HFFc6 (cell line): Measurements from ENCODE around the gene ADCY2. TPM values are rescaled to one million over a fixed set of nuclear protein-coding genes. Genes with fewer than 3 reads are reported as not detected.

Experiments
- DNase-seq: peaks from one replicate; pipeline ENCODE4 v3.0.0-alpha.2; 2018
- H3K27ac Mint-ChIP-seq: 2 replicates; pipeline ENCODE4 v1.8.0; 2020; ENCODE audit warnings: mild to moderate bottlenecking, mixed read lengths
- H3K27me3 Mint-ChIP-seq: 2 replicates; pipeline ENCODE4 v1.8.0; 2021; ENCODE audit warnings: mild to moderate bottlenecking, moderate library complexity, mixed read lengths; ENCODE audit not compliant: insufficient read depth
- H3K36me3 Mint-ChIP-seq: 2 replicates; pipeline ENCODE4 v1.8.0; 2021; ENCODE audit warnings: low read depth, mixed read lengths
- H3K4me1 Mint-ChIP-seq: 2 replicates; pipeline ENCODE4 v1.8.0; 2020; ENCODE audit warnings: low read depth, mixed read lengths
- H3K4me3 Mint-ChIP-seq: 2 replicates; pipeline ENCODE4 v1.8.0; 2020; ENCODE audit warnings: mild to moderate bottlenecking, moderate library complexity, mixed read lengths
- H3K9me3 Mint-ChIP-seq: 2 replicates; pipeline ENCODE4 v1.8.0; 2020; ENCODE audit warnings: mild to moderate bottlenecking, mixed read lengths
- total RNA-seq, 6 experiments: library from RNA; stranded (reverse); fragmentation: NEBNext Ultra II Directional; extraction: Animal tissue kit (Norgen Biotek cat#: 25700); gene quantifications; 2 replicates in 1 of 6; 3 replicates in 5 of 6; pipeline ENCODE4 v1.2.3, GENCODE V29; 2021
- TF ChIP-seq, protein P1 (sequence below): fragments of 200-600 bp; sonication (generic); IDR thresholded peaks from 2 replicates; pipeline ENCODE4 v1.5.0; 2021; ENCODE audit warnings: antibody characterized with exemption, mild to moderate bottlenecking

Gene ADCY2
- total RNA-seq, 6 experiments from 2014 or later: not detected

GRCh38 chr5:7396713-7397454, 946 bp downstream of the ADCY2 start:
- Mint-ChIP-seq H3K4me3 (no peak overlapping the region), H3K36me3 (no peaks in the 10 kb centered on the region), H3K9me3 (peaks cover 4% of the 10 kb centered on the region; the same call in 1 of the 2 replicates), H3K27me3 (peaks cover 11% of the 10 kb centered on the region), H3K4me1 (no peaks in the 10 kb centered on the region), H3K27ac (no peak overlapping the region)
- TF ChIP-seq, protein P1, sequence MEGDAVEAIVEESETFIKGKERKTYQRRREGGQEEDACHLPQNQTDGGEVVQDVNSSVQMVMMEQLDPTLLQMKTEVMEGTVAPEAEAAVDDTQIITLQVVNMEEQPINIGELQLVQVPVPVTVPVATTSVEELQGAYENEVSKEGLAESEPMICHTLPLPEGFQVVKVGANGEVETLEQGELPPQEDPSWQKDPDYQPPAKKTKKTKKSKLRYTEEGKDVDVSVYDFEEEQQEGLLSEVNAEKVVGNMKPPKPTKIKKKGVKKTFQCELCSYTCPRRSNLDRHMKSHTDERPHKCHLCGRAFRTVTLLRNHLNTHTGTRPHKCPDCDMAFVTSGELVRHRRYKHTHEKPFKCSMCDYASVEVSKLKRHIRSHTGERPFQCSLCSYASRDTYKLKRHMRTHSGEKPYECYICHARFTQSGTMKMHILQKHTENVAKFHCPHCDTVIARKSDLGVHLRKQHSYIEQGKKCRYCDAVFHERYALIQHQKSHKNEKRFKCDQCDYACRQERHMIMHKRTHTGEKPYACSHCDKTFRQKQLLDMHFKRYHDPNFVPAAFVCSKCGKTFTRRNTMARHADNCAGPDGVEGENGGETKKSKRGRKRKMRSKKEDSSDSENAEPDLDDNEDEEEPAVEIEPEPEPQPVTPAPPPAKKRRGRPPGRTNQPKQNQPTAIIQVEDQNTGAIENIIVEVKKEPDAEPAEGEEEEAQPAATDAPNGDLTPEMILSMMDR: no peak
- no peak for DNase-seq

DNA sequence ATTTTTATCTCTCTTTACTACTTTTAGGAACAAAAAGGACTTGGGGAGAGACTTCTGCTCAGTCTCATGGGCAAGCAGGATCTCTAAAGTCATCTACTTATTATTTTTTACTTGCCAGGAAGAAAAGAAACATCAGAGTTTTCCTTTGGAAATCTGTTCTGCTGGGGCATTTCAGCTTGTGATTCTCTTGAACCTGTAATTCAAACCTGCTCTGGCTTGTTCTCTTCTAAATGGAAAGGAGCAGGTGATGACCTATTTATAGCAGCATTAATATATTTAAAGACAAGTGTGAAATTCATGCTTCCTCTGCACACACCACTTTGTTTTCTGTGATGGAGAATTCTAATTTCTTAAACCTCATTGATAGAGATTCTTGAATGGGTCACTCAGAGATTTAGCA, 2.0 kb downstream of the ADCY2 start:
- TF ChIP-seq, protein P1: no peak
- H3K36me3 Mint-ChIP-seq: no peaks in the 10 kb centered on the region
- no peak for DNase-seq
- H3K27me3 Mint-ChIP-seq: peaks cover 11% of the 10 kb centered on the region
- H3K9me3 Mint-ChIP-seq: peaks cover 4% of the 10 kb centered on the region; the same call in 1 of the 2 replicates
- H3K4me1 Mint-ChIP-seq: no peaks in the 10 kb centered on the region
- H3K27ac Mint-ChIP-seq: no peak overlapping the region
- no peak overlapping the region for H3K4me3 Mint-ChIP-seq

- H3K27ac Mint-ChIP-seq: no peak overlapping the region
- H3K9me3 Mint-ChIP-seq: peaks cover 4% of the 10 kb centered on the region; the same call in 1 of the 2 replicates
- no peaks in the 10 kb centered on the region for H3K36me3 Mint-ChIP-seq
- TF ChIP-seq, protein P1: no peak
- H3K27me3 Mint-ChIP-seq: peaks cover 11% of the 10 kb centered on the region
- DNase-seq: no peak
- H3K4me1 Mint-ChIP-seq: no peaks in the 10 kb centered on the region
- no peak overlapping the region for H3K4me3 Mint-ChIP-seq
These were observed 2.8 kb downstream of the ADCY2 start for GRCh38 chr5:7398596-7399280.

- H3K36me3 Mint-ChIP-seq: no peaks in the 10 kb centered on the region
- TF ChIP-seq, protein P1: no peak
- H3K27me3 Mint-ChIP-seq: no peaks in the 10 kb centered on the region; the same call in 1 of the 2 replicates
- H3K4me3 Mint-ChIP-seq: no peak overlapping the region
- peaks cover 16% of the 10 kb centered on the region for H3K9me3 Mint-ChIP-seq
- DNase-seq: no peak
- H3K4me1 Mint-ChIP-seq: no peaks in the 10 kb centered on the region
- H3K27ac Mint-ChIP-seq: no peak overlapping the region
These were observed 9.3 kb downstream of the ADCY2 start for GRCh38 chr5:7405277-7405676.

- TF ChIP-seq, protein P1: no peak
- no peak for DNase-seq
- H3K27me3 Mint-ChIP-seq: peaks cover 2% of the 10 kb centered on the region
- H3K36me3 Mint-ChIP-seq: no peaks in the 10 kb centered on the region
- peaks cover 21% of the 10 kb centered on the region for H3K9me3 Mint-ChIP-seq
- no peaks in the 10 kb centered on the region for H3K4me1 Mint-ChIP-seq
- H3K27ac Mint-ChIP-seq: no peak overlapping the region
- no peak overlapping the region for H3K4me3 Mint-ChIP-seq
These were observed 15.1 kb downstream of the ADCY2 start for GRCh38 chr5:7410936-7411511.
